Measurements from ENCODE around the gene UGT1A8.

- TF ChIP-seq KDM1A (IDR thresholded peaks at IDR 0.05): no peak
- TF ChIP-seq THAP7 (CRISPR knock-in tag; IDR thresholded peaks at IDR 0.05): no peak
- no peak for TF ChIP-seq SMARCB1 (IDR thresholded peaks at IDR 0.05; ENCODE audit: insufficient read length, low read depth)
- TF ChIP-seq ZNF263 (CRISPR knock-in tag; IDR thresholded peaks at IDR 0.05; ENCODE audit: borderline replicate concordance): no peak
Measured at GRCh38 chr2:233758849-233759248, 141.4 kb downstream of the UGT1A8 start.
